NCI-H187 (cell line): Measurements from ENCODE around the gene MT1E.
"Not testable (repeated sequence)": the region's sequence is repeated elsewhere in the genome, so short reads cannot be mapped to it uniquely, and the experiment has no call there.

Source experiments
- DNase-seq, 2 experiments: peaks; one replicate each; lab custom pipeline; 2025; lab: John Stamatoyannopoulos, UW

Gene MT1E

DNA sequence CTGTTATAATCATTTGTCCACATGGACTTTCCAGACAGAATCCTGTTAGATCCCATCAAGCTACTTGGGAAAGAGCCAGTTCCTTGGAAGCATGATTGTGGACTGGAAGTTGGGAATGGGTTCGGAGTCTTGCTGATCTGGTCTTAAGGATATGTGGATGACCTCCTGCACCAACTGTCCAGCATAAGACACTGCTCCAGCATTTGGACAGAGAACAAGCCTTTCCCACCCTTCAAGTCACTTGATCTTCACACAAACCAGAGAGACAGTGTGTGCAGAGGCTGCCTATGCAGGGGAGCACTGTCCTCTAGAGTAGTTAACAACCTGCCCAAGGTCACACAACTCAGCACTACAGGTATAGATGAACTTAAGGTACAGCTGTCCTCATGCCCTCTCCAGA lies 20.3 kb downstream of the MT1E start:
- no peak for DNase-seq

DNA sequence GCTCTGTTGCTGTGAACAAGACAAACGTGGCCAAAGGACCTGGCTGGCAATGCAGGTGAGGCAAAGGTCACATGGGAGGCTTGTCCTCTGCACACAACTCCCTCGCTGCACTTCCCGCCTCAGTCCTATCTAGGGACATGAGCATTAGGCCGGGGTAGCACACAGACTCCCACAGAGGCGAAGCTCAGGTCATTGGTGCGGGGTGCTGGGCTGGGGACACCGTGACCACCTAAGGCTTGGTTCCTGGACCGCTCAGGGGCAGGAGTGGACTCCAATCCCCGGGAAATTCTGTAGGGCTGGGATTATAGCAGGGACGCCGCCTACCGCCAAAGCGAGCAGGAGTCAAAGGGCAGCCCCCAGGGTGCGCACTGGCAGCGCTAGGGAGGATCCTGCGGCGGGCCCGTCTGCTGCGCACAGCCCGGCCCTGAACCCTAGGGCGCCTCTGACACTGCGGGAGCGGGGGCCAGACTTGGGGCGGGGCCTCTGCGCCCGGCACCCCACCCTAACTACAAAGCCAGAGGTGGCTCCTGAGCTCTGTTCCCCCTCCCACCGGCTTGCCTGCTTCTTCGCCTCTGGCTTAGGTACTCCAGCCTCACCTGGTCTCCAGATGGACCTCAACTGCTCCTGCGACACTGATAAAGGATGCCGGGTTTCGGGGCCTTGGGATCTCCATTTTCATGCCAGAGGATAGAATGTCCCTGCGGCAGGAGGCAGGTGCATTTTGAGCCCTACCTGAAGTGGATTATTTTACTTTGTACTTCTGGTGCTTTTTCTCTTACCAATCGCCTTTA lies 22.3 kb downstream of the MT1E start:
- DNase-seq, result no peak

DNA sequence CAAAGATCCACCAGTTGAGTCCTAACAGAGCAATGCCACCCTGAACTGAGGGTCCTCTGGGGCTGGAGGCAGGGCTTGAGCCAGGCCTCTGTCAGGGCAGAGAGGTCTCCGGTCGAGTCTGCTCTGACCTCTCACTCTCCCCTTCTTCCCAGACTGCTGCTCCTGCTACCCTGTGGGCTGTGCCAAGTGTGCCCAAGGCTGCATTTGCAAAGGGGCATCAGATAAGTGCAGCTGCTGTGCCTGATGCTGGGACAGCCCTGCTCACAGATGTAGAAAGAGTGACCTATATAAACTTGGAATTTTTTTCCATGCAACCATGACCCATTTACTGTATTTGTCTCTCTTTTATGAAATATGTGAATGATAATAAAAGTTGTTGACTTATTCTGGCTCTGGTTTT lies 23.7 kb downstream of the MT1E start:
- no peak for DNase-seq

DNA sequence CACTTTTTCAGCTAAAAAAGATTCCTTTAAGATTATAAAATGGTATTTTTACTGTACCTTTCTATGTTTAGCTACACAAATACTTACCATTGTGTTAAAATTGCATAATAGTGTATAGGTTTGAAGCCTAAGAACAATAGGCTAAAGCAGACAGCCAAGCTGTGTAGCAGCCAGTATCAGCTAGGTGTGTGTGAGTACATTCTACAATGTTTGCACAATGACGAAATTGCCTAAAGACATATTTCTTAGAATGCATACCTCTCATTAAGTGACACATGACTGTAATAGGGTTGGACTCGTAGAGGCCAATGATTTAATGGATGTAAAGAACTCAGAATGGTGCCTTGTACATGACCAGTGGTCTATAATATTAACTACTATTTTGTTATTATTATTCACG lies 24.2 kb downstream of the MT1E start:
- DNase-seq, result no peak

DNA sequence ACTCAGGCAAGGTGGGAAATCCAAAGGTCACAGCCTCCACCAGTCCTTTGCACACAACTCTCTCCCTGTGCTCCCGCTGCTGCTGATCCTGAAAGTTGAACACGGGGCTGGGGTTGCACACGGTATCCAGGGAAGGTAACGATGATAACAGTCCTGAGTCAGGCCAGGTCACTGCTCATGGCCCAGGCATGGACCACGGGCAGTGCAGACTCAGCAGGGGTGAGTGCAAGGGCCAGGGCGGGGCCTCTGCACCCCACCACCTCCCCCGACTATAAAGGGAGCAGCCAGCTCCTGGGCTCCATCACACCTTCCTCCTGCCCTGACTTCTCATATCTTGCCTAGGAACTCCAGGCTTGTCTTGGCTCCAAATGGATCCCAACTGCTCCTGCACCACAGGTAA lies 26.0 kb downstream of the MT1E start, which contains the start of gene MT1B:
TSS of gene MT1B (plus strand) at position 301 of the 400 bp plus-strand sequence. CDS start at position 369, 68 bp downstream.
- no peak for DNase-seq

DNA sequence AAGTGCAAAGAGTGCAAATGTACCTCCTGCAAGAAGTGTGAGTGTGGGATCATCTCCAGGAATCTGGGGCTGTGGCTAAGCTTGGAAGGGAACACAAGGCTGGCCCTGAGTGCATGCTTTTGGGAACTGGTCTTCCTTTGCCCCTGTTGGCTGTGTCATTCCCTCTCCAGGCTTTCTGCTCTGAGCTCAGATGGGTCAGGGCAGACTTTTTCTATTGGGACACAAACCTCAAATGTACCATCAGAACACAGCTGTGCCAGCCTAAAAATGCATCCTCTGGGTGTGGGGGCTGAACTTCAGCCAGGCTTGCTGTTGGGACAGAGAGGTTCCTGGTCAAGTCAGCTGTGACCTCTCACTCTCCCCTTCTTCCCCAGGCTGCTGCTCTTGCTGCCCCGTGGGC lies 27.0 kb downstream of the MT1E start:
- DNase-seq, result no peak

DNA sequence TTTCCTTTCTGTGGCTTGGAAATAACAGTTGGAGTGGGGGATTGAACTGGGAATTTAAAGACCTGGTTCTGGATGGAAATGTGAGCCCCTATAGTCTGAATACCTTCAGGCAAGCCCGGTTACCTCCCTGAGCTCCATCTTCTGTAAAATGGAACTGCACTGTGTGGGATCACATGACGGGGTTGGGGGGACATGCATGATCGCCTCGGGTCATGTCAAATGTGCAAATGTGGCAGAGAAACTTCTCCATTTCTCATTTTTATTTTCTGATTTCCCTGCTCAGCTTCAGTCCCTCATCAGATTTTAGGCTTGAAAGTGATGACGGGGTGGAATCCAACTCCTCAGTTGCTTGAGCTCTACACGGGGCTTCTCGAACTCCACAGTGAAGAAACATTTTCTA lies 27.6 kb downstream of the MT1E start:
- no peak for DNase-seq

DNA sequence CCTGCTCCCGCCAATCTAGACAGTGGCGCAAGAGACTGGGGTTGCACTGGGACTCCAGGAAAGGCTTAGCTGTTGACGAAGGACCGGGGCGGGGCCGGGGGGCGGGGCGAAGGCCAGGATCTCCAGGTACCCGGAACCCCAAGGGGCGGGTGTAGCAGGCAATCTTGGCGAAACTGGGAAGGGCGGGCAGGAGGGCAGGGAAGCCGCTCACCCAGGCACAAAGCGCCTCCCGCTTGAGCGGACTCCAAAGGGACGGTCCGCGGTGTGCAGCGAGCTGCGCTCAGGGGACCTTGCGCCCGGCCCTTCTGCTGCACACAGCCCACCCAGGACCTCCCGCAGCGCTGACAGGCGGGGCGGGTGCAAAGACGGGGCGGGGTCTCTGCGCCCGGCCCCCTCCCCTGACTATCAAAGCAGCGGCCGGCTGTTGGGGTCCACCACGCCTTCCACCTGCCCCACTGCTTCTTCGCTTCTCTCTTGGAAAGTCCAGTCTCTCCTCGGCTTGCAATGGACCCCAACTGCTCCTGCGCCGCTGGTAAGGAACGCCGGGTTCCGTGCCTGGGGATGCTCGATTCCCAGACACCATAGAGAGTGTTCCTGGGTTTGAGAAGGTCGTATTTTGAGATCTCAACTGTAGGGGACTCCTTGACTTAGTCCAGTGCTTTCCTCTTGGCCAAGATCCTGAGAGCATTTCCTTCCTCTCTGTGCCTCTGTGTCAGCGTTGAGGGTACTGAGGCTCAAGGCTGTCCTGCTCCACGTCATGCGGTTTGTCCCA lies 32.2 kb downstream of the MT1E start, which contains the start of gene MT1F:
TSS of gene MT1F (plus strand) at position 405 of the 772 bp plus-strand sequence. CDS start at position 505, 100 bp downstream.
- DNase-seq, result peak; percentile 18 to 63

DNA sequence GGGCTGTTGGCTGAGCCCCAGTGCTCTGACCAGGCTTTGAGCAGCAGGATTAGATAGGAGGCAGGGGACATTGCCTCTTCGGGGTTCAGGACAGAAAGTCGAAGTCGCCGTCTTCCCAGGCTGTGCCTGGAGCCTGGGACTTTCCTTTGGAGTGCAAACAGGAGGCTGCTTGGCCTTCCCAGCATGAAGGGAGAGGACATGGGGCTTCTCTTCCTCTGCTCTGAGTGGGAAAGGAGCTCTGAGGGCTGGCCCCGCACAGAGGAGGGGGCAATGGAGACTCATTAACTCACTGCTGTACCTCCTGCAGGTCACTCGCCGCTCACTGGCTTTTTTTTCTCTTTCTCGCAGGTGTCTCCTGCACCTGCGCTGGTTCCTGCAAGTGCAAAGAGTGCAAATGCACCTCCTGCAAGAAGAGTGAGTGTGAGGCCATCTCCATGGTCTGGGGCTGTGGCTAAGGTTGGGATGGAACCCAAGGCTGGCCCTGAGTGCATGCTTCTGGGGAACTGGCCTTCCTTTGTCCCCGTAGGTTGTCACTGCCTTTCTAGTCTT lies 32.8 kb downstream of the MT1E start:
- no peak for DNase-seq

DNA sequence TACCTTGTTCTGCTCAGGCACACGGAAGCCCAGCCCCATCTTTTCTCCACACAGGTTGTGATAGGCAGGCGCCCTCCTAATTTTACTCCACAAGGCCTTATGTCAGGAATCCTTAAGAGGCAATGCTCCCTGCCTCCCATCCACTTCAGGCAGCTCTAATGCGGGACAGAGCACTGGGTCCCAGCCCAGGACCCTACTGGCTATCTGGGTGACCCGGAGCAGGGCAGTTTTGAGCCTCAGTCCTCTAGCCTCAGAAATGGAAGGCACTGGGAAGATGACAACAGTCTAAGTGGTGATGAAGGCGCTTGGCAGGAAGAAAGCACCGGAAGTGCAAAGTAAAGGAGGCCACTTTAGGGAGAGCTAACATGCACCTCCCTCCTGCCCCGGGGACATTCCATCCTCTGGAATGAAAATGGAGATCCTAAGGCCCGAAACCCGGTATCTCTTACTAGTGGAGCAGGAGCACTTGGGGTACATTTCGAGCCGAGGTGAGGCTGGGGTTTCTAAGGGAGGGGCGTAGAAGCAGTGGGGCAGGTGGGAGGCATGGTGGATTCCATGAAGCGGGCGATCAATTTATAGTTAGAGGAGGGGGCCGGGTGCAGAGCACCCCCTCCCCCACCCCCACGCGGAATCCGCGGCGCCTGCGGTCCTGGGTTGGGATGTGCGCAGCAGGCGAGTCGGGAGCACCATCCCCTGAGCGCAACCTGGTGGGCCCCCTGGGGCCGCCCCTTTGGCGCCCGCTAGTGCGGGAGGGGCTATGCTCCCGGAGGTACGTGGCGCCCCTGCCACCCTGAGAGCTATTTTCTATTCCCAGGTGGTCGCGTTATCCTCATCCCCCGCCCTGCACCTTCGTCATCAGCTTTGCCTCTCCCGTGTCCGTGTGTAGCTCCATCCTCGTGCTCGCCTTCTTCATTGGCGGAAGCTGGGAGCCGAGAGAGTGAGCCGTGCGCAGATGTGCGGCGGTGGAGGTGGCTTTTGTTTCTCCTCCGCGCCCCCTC lies 37.1 kb downstream of the MT1E start:
- no peak for DNase-seq

DNA sequence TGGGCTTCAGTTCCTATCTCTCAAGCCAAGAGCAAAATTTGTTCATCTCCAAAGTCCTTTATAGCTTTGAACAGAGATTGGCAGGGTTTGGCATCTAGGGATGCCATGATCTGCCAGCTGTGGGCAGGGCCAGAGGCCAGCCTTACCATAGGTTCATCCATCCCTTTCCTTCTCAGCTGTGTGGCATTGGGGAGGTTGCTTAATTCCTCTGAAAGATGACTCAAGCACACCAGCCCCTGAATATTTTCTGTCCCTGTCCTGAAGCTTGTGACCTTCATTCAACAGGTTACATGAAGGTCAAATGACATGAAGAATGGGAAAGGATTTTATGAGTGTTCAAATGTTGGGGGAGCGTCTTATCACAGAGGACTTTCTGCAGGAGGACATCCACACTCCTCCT lies 38.9 kb downstream of the MT1E start:
- no peak for DNase-seq

DNA sequence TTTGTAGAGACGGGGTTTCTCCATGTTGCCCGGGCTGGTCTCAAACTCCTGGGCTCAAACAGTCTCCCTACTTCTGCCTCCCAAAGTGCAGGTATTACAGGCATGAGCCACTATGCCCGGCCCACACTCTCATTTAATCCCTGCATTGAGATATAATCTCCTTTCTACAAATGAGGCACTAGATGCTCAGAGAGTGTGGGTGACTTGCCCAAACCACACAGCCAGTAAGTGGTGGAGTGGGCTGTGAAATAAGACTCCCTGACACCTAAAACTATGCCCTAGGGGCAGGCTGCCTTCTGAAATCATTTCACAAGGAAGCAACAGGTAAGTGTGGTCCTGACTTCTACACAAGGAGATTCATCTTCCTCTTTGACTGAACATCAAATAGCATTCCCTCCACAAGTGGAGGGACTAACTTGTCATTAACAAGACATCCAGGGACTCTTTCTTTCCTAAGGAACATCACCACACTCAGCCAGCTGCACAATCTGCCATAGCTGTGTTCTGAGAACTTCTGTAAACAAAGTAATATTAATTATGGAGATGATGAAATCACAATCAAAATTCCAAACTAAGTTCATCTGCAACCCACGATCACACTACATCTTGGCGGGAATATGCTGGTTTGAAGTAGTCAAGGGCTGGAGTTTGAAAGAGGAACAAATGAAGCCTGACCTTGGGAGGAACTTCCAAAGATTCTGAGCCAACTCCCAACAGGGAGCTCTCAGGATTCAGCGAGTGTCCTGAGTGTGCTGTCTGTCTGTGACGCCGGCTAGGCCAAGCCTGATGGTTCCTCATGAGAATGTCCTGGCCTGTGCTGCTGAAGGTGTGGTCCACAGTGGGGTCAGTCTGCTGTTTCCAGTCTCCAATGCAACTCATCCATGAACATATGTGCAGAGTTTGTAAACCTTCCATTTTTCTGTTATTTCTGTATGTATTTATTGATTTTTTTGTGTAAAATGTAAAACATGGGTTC lies 40.0 kb downstream of the MT1E start:
- not testable (repeated sequence) for DNase-seq

DNA sequence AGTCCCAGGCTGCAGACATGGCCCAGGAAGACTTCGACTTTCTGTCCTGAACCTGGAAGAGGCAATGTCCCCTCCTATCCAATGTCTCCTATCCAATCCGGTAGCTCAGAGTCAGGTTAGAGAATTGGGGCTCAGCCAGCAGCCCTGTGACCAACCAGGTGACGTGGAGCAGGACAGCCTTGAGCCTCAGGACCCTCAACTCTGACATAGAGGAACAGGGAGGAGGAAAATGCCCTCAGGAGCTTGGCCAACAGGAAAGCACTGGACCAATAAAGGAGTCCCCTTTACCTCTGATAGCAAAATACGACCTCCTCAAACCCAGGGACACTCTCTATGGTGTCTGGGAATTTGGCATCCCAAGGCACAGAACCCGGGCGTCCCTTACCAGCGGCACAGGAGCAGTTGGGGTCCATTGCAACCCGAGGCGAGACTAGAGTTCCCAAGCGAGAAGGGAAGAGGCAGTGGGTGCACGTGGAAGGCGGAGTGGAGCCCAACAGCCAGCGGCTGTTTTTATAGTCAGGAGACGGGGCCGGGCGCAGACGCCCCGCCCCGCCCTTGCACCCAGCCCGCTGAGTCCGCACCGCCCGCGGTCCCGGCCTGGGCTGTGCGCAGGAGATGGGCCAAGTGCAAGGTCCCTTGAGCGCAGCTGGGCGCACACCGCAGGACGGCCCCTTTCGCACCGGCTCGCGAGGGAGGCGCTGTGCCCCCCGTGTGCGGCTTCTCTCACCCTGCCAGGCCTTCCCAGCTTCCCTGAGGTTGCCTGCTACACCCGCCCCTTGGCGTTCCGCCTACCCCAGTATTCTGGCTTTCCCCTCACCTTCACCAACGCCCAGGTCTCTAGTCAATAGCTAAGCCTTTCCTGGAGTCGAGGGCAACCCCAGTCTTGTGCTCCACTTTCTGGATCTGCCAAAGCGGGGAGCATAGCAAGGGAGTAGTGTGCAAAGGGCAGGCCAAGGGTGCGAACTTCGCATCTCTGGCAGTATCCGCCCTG lies 42.3 kb downstream of the MT1E start, which contains the start of gene MT1G:
TSS of gene MT1G (minus strand) at position 485 of the 991 bp plus-strand sequence. CDS start at position 413, 72 bp downstream.
- DNase-seq, result no peak

DNA sequence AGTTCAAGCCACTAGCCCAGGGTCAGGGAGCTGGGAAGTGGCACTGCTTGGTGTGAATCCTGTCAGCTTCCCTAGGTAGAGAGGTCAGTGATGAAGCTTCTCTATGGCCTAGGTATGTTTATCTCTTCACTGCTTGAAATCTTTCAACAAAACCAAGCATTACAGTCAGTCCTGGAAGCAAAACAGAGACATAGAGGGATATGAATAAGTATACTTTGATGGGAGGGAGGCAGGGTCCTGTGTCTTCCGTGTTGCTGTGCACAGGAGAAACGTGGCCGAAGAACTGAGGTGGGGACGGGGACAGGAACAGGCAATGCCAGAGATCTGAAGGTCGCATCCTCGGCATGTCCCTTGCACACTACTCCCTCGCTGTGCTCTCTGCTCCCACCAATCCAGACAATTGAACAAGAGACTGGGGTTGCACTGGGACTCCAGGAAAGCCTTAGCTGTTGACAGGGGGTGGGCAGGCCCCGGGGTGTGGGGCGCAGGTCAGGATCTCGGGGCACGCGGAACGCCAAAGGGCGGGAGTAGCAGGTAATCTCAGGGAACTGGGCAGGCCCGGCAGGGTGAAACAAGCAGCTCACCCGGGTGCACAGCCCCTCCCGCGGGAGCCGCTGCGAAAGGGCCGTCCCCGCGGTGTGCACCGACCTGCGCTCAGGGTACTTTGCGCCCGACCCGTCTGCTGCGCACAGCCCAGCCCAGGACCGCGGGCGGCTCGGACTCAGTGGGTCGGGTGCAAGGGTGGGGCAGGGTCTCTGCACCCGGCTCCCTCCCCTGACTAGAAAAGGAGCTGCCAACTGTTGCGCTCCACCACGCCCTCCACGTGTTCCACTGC lies 43.6 kb downstream of the MT1E start, which contains the start of gene MT1H:
TSS of gene MT1H (plus strand) at position 810 of the 835 bp plus-strand sequence. CDS start 71 bp downstream, outside the sequence.
- DNase-seq, result no peak

DNA sequence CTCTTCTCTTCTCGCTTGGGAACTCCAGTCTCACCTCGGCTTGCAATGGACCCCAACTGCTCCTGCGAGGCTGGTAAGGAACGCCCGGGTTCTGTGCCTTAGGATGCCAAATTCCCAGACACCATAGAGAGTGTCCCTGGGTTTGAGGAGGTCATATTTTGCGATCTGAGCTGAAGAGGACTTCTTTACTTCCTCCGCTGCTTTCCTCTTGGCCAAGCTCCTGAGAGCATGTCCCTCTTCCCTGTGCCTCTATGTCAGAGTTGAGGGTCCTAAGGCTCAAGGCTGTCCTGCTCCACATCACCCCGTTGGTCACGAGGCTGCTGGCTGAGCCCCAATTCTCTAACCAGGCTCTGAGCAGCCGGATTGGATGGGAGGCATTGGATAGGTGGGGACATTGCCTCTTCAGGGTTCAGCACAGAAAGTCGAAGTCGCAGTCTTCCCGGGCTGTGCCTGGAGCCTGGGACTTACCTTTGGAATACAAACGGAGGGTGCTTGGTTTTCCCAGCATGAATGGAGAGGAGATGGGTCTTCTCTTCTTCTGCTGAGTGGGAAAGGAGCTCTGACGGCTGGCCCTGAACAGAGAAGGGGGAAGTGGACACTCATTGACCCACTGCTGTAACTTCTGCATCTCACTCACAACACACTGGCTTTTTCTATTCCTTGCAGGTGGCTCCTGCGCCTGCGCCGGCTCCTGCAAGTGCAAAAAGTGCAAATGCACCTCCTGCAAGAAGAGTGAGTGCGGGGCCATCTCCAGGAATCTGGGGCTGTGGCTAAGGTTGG lies 44.4 kb downstream of the MT1E start:
- DNase-seq, result no peak

DNA sequence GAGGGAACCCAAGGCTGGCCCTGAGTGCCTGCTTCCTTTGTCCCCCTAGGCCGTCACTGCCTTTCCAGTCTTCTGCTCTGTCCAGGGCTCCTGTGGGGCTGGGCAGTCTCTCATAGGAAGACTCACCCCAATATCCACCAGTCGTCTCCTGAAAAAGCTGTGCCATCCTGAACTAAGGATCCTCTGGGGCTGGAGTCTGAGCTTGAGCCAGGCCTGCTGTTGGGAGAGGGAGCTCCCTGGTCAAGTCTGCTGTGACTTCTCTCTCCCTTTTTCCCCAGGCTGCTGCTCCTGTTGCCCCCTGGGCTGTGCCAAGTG lies 45.0 kb downstream of the MT1E start:
- no peak for DNase-seq

DNA sequence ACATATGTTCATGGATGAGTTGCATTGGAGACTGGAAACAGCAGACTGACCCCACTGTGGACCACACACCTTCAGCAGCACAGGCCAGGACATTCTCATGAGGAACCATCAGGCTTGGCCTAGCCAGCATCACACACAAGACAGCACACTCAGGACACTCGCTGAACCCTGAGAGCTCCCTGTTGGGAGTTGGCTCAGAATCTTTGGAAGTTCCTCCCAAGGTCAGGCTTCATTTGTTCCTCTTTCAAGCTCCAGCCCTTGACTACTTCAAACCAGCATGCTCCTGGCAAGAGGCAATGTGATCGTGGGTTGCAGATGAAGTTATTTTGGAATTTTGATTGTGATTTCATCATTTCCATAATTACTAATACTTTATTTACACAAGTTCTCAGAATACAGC lies 46.1 kb downstream of the MT1E start:
- not testable (repeated sequence) for DNase-seq
